Left colon (tissue), 2 donors: ENCODE results near the gene SLC17A8. TPM values are rescaled to one million over a fixed set of nuclear protein-coding genes. Genes with fewer than 3 reads are reported as not detected.

Experiments used
- ATAC-seq: fragments of 200-7000 bp; cut with Tn5 transposase; one replicate; pipeline ENCODE4 v1.9.1; 2020; ENCODE audit warnings: mild to moderate bottlenecking, moderate library complexity
- DNase-seq, 2 donors: peaks; one replicate each; pipeline ENCODE4 v3.0.0-alpha.2; 2020
- intact Hi-C, 2 donors: fragments of 100-400 bp; cut with DNase I in 1 of 2; cut with micrococcal nuclease in 1 of 2; formaldehyde crosslinking; loops; one replicate each; pipeline versions ENCODE4 v1.11.2 to v1.14.0; 2022; cut with DNase I, micrococcal nuclease
- total RNA-seq, 2 donors: library from RNA; stranded (reverse); fragmentation: NEBNext Ultra II Directional; extraction: Animal tissue kit (Norgen Biotek cat#: 25700); gene quantifications; one replicate each; pipeline ENCODE4 v1.2.1, GENCODE V29; 2021
- donor health status: DM: no; HTN: no; CAD: no.
- donor health status: DM: yes; HTN: yes; CAD: no.

SLC17A8 gene
- total RNA-seq, 2 donors from 2014 or later: 2.3 to 15.2 TPM

DNA sequence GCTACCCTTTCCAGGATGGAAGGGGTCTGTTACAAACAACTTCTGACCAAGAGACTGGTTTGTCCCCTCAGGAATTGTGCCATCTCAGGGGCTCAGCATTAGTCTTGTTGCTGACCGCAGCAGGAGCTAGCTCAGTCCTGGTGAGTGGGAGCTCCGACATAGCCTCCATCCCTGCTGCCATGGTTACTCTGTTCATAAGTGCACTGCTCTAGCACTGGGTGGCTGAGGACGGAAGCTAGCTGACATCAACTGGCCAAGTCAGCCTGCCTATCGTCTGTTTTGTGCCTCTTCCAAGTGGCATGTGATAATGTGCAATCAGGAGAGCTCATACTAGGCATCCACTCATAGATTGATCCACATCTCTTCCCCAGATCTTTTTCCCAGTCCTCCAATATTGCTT is 7.5 kb downstream of the SLC17A8 start:
- intact Hi-C loops: no loop called here
- DNase-seq (no peak), ATAC-seq (no peak)

DNA sequence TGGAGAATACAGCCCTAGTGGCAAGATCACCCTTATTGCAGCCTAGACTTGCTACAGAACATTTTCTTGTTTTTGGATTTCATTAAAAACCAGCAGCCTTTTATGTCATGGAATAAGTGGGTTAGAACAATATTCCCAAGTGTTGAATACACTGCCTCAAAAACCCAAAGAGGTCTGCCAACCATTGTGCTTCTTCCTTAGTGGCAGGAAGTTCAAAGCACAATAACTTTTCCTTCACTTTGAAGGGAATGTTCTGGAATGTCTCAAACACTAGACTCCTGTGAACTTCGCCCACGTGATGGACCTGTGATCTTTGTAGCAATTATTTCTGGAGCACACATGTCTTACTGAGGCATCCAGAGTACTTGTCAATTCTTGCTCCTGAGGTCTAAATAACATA is 8.5 kb downstream of the SLC17A8 start:
- DNase-seq: no peak
- no peak for ATAC-seq
- intact Hi-C loops: no loop called here

DNA sequence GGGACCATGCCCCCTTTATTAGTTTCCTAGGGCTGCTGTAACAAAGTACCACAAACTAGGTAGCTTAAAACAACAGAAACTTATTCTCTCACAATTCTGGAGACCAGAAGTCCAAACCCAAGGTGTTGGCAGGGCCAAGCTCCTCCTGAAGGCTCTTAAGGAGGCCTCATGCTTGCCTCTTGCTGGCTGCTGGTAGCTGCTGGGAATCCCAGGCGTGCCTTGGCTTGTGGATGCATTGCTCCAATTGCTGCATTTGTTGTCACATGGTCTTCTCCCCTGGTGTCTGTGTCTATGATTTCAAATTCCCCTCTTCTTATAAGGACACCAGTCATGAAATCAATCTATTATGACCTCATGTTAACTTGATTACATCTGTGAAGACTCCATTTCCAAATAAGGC is 11.2 kb downstream of the SLC17A8 start:
- intact Hi-C loops: no loop called here
- DNase-seq (no peak), ATAC-seq (no peak)

GRCh38 chr12:100371146-100371545 is 14.3 kb downstream of the SLC17A8 start:
- no peak for DNase-seq
- ATAC-seq: no peak
- intact Hi-C loops: no loop called here

DNA sequence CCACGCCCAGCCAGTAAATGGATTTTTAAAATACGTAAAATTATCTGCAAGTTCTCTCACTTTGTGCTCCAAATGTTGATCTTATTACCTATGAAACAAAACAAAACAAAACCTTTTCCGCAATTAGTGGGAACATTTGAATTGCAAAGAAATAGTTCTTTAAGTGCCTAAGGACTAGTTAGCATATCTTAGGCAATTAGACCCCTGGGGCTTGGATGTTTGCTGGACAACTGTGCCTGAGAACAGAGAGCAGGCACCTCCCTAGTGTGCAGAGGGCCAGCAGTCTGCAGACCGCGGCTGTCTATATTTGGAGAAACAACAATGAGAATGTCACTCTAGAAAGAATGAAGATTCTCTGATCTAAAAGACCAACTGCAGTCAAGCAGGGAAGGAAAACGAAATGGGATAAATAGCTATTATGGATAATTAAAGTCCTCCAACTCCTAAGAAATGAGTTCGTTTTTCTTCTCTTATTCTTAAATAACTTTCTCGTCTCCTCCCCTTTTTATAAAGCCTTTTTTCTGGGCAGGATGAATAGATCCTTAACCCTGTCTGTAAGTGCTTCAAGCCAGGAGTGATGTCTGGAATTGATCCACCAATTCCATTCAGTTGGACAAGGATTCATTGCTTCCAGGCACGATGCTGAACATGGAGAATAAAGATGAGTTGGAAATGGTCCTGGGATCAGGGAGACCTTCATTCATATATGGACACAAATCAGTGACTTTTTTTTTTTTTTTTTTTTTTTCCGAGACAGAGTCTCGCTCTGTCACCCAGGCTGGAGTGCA is 16.2 kb downstream of the SLC17A8 start:
- intact Hi-C loops: no loop called here
- DNase-seq: no peak
- no peak for ATAC-seq

- peak; percentile 30 to 50 for DNase-seq
- intact Hi-C loops: no loop called here
- no peak for ATAC-seq
Observed at GRCh38 chr12:100375038-100375735, 18.3 kb downstream of the SLC17A8 start.

DNA sequence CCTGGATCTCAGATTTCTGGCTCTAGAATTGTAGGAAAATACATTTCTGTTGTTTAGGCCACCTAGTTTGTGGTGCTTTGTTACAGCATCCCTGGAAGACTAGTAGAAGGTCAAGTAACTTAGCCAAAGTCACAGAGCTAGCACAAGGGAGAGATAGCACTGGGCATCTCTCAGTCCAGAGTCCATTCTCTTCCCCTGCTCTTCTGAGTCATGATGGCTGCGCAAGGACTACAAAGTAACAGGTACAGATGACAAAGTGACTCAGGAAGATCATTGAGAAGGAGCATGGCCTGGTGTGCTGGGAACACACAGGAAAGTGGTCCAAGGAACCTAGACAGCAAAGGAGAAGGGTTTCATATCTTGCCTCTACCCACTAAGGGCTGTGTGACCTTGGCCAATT is 19.3 kb downstream of the SLC17A8 start:
- ATAC-seq: peak; percentile 39
- no peak for DNase-seq
- intact Hi-C loops: no loop called here

- DNase-seq (no peak), ATAC-seq (no peak)
Observed at GRCh38 chr12:100381379-100381778, 24.5 kb downstream of the SLC17A8 start.

GRCh38 chr12:100382338-100382737 is 25.5 kb downstream of the SLC17A8 start:
- intact Hi-C loops: no loop called here
- DNase-seq (no peak), ATAC-seq (no peak)

More at GRCh38 chr12:100381379-100381778, 24.5 kb downstream of the SLC17A8 start:
- intact Hi-C loops: no loop called here

GRCh38 chr12:100383586-100384558 is 27.0 kb downstream of the SLC17A8 start:
- ATAC-seq: no peak
- no peak for DNase-seq
- intact Hi-C loops: no loop called here

- ATAC-seq: no peak
Observed at GRCh38 chr12:100384559-100384935, 27.7 kb downstream of the SLC17A8 start.

GRCh38 chr12:100388382-100388781 is 31.5 kb downstream of the SLC17A8 start:
- no peak for ATAC-seq
- intact Hi-C loops: no loop called here
- no peak for DNase-seq

More at GRCh38 chr12:100384559-100384935, 27.7 kb downstream of the SLC17A8 start:
- DNase-seq: no peak
- intact Hi-C loops: no loop called here

DNA sequence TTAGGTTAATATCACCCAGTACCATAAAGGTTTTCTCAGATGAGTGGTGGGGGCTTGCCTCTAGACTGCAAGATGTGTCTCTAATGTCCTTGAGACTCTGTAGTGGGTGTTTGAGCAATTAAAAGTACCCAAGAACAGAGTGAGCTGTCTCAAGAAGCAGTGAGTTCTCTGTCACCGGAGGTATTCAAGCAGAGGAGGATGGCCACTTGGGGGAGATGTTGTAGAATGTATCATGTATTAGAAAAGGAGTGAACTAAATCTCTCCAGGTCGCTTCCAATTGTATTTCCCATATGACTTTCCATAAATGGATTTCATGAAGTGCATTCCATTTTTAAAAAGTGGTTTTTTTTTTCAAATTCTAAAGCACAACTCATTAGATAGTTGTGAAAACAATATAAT is 35.0 kb downstream of the SLC17A8 start:
- DNase-seq (peak in 1 of 2 donors; percentile 49), ATAC-seq (peak; percentile 69)
- intact Hi-C loops: loop anchor here in 1 of 2 donors (10.0 kb wide), 1 partner anchor 163 kb away; no protein-coding TSS in a partner anchor

GRCh38 chr12:100393200-100393599 is 36.3 kb downstream of the SLC17A8 start:
- DNase-seq: no peak
- ATAC-seq: no peak
- intact Hi-C loops: loop anchor here in 1 of 2 donors (10.0 kb wide), 1 partner anchor 162 kb away; no protein-coding TSS in a partner anchor

- intact Hi-C loops: loop anchor here in 1 of 2 donors (10.0 kb wide), 1 partner anchor 159 kb away; no protein-coding TSS in a partner anchor
- peak; percentile 80 for ATAC-seq
Observed at GRCh38 chr12:100395811-100396210, 38.9 kb downstream of the SLC17A8 start.

DNA sequence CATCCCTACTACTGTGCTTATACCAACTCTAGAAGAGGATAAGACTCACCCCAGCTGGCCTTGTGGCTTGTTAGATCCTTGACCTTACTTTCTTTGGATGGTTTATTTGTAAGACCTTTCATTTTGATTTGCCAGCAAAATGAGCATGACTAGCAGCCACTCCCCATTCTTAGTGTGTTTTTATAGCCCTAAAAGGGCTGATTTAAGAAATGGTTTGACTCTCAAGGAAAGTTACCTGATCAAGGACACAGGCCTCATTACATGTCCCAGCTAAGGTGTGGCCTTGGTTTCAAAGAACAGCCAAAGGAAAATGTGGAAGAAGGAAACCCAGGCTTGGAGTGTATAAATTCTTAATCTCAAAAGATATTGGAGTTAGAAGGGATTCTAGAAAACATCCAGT is 41.4 kb downstream of the SLC17A8 start:
- intact Hi-C loops: loop anchor here in 1 of 2 donors (10.0 kb wide), 1 partner anchor 156 kb away; no protein-coding TSS in a partner anchor
- no peak for DNase-seq
- ATAC-seq: peak; percentile 83

More at GRCh38 chr12:100395811-100396210, 38.9 kb downstream of the SLC17A8 start:
- DNase-seq: peak; percentile 33 to 60

GRCh38 chr12:100399095-100399494 is 42.2 kb downstream of the SLC17A8 start:
- no peak for ATAC-seq
- no peak for DNase-seq
- intact Hi-C loops: loop anchor here in 1 of 2 donors (10.0 kb wide), 1 partner anchor 156 kb away; no protein-coding TSS in a partner anchor

DNA sequence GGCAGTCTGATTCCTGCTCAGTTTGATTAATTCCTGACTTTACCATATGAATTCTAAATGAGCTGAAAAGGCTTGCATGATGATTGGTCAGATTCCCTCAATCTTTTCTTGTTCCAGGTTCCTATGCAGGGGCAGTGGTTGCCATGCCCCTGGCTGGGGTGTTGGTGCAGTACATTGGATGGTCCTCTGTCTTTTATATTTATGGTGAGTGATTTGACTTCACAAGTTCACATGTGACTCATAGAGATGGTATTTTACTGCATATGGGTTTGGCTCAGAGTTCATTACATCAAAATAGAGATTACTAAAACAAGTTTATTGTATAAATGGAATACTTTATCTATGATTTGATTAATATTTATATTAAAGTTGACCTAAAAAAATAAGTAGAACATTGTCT is 44.8 kb downstream of the SLC17A8 start:
- no peak for DNase-seq
- intact Hi-C loops: no loop called here
- peak; percentile 68 for ATAC-seq

DNA sequence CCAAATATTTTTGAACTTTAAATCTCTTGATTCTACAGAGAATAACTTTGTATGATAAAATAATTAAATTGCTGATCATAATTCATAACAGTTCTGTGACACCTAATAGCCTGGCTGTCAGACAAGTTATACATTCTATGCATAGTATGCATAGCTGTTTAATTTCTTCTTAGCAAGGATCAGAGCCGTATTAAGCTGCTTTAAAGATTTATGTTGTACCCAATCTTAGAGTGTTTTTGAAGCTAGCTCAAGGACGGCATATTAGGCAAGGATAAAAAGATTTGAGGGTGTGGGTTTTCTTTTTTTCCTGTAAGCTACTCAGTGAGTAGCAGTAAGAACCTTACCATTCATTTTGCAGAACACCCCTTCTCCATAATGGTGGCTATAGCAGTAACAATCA is 45.9 kb downstream of the SLC17A8 start:
- no peak for DNase-seq
- no peak for ATAC-seq
- intact Hi-C loops: no loop called here
